Measurements from ENCODE around the gene THAP4. TPM values are rescaled to one million over a fixed set of nuclear protein-coding genes. Genes with fewer than 3 reads are reported as not detected.

THAP4 gene
- total RNA-seq, 2 experiments from 2014 or later: 45.1 to 48.9 TPM

DNA sequence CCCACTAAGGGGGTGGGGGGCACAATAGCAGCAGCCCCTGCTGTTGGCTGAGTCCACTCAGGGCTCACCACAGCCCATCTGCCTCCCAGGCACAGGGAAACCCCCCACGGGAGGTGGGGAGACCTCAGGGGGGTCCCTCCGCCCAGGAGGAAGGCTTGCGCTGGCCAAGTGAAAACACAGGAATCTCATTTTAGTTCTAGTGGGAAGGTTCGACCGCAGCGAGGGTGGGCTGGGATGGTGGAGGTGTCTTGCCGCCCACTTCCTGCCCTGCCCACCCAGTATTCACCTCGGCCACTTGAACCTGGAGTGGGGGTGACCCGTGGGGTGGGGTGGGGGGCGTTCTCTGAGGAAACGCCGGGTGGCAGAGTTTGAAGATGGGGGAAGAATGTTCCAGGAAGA is 85.4 kb downstream of the THAP4 start:
- intact Hi-C loops (cut with micrococcal nuclease): no loop called here

GRCh38 chr2:241550616-241551580 is 86.1 kb downstream of the THAP4 start:
- no peak overlapping the region for H3K27ac Mint-ChIP-seq
- TF ChIP-seq, protein P1, sequence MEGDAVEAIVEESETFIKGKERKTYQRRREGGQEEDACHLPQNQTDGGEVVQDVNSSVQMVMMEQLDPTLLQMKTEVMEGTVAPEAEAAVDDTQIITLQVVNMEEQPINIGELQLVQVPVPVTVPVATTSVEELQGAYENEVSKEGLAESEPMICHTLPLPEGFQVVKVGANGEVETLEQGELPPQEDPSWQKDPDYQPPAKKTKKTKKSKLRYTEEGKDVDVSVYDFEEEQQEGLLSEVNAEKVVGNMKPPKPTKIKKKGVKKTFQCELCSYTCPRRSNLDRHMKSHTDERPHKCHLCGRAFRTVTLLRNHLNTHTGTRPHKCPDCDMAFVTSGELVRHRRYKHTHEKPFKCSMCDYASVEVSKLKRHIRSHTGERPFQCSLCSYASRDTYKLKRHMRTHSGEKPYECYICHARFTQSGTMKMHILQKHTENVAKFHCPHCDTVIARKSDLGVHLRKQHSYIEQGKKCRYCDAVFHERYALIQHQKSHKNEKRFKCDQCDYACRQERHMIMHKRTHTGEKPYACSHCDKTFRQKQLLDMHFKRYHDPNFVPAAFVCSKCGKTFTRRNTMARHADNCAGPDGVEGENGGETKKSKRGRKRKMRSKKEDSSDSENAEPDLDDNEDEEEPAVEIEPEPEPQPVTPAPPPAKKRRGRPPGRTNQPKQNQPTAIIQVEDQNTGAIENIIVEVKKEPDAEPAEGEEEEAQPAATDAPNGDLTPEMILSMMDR (IDR thresholded peaks at IDR 0.05): no peak
- H3K27me3 Mint-ChIP-seq: peaks cover 20% of the 10 kb centered on the region
- H3K4me3 Mint-ChIP-seq: no peak overlapping the region
- H3K9me3 Mint-ChIP-seq: peaks cover 3% of the 10 kb centered on the region
- no peaks in the 10 kb centered on the region for H3K4me1 Mint-ChIP-seq (ENCODE audit: low read depth)
- CTCF ChIA-PET: no interaction called here
- POLR2A ChIA-PET: no interaction called here
- DNase-seq (no peak), ATAC-seq (no peak)
- intact Hi-C loops (cut with micrococcal nuclease): no loop called here
- no peaks in the 10 kb centered on the region for H3K36me3 Mint-ChIP-seq (ENCODE audit: low read depth)

More for the DNA sequence above, 85.4 kb downstream of the THAP4 start:
- POLR2A ChIA-PET: no interaction called here
- ATAC-seq (no peak), DNase-seq (no peak)
- no peaks in the 10 kb centered on the region for H3K36me3 Mint-ChIP-seq (ENCODE audit: low read depth)
- CTCF ChIA-PET: no interaction called here
- H3K27ac Mint-ChIP-seq: no peak overlapping the region
- no peak overlapping the region for H3K4me3 Mint-ChIP-seq
- H3K4me1 Mint-ChIP-seq (ENCODE audit: low read depth): no peaks in the 10 kb centered on the region
- H3K9me3 Mint-ChIP-seq: peaks cover 6% of the 10 kb centered on the region
- TF ChIP-seq, protein P1 (IDR thresholded peaks at IDR 0.05): no peak
- peaks cover 24% of the 10 kb centered on the region for H3K27me3 Mint-ChIP-seq

- Mint-ChIP-seq H3K27ac (no peak overlapping the region), H3K9me3 (no peaks in the 10 kb centered on the region), H3K4me3 (no peak overlapping the region), H3K27me3 (peaks cover 17% of the 10 kb centered on the region), H3K4me1 (ENCODE audit: low read depth) (no peaks in the 10 kb centered on the region), H3K36me3 (ENCODE audit: low read depth) (no peaks in the 10 kb centered on the region)
- DNase-seq: no peak
- ATAC-seq: no peak
- TF ChIP-seq, protein P1 (IDR thresholded peaks at IDR 0.05): no peak
- CTCF ChIA-PET: no interaction called here
- POLR2A ChIA-PET: no interaction called here
- intact Hi-C loops (cut with micrococcal nuclease): no loop called here
Measured at GRCh38 chr2:241548451-241548835, 88.5 kb downstream of the THAP4 start.

DNA sequence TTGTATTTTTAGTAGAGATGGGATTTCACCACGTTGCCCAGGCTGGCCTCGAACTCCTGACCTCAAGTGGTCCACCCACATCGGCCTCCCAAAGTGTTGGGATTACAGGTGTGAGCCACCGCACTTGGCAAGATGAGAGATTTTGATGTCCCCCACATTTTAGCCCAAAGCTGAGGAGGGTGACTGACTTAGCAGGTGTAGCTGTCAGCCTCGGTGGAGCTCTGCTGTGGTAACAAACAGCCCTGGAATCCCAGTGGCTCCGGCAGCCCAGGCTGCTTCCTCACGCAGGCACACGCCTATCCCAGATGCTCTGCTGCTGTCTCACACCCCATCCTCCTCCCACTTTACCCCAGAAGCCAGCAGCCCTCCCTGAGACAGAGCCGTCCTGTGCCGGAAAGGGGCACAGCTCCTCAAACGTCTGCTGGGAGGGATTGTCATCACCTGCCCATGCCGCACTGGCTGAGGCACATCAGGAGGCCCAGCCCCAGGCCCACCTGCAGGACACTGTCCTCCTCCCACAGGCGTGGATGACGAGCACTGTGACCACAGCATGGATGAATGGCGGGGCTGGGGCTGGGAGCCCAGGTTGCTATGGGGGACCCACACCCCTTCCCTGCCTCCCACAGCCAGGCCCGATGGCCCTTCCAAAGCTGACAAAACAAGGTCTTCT is 89.0 kb downstream of the THAP4 start:
- Mint-ChIP-seq H3K9me3 (no peaks in the 10 kb centered on the region), H3K27me3 (peaks cover 18% of the 10 kb centered on the region), H3K4me1 (ENCODE audit: low read depth) (no peaks in the 10 kb centered on the region), H3K27ac (no peak overlapping the region), H3K36me3 (ENCODE audit: low read depth) (no peaks in the 10 kb centered on the region), H3K4me3 (no peak overlapping the region)
- no peak for DNase-seq
- CTCF ChIA-PET: no interaction called here
- intact Hi-C loops (cut with micrococcal nuclease): no loop called here
- POLR2A ChIA-PET: no interaction called here
- ATAC-seq: no peak
- TF ChIP-seq, protein P1 (IDR thresholded peaks at IDR 0.05): no peak
